Measurements from ENCODE around the gene ENOX1. TPM values are rescaled to one million over a fixed set of nuclear protein-coding genes. Genes with fewer than 3 reads are reported as not detected.
A peak's percentile ranks its signal among the peaks of the same experiment; 100 is the strongest.

Gene ENOX1
- total RNA-seq, 1 donor from 2014 or later, result 0.60 TPM

- DNase-seq, result no peak
- peaks cover 21% of the 10 kb centered on the region for H3K4me1 ChIP-seq
- no peak for TF ChIP-seq CTCF (IDR thresholded peaks at IDR 0.05; ENCODE audit: borderline replicate concordance)
- H3K9me3 ChIP-seq (replicated peaks), result no peaks in the 10 kb centered on the region
- no peak overlapping the region for H3K4me3 ChIP-seq
- no peaks in the 10 kb centered on the region for H3K27me3 ChIP-seq (ENCODE audit: low read depth)
- H3K27ac ChIP-seq (replicated peaks), result peak overlapping the region; percentile 41
- intact Hi-C loops (cut with micrococcal nuclease), result no loop called here
- no peaks in the 10 kb centered on the region for H3K36me3 ChIP-seq
These were observed 353.8 kb downstream of the ENOX1 start for GRCh38 chr13:43432958-43433357.

- no peak for TF ChIP-seq CTCF (IDR thresholded peaks at IDR 0.05; ENCODE audit: borderline replicate concordance)
- Histone ChIP-seq H3K4me3 (no peak overlapping the region), H3K9me3 (replicated peaks) (no peaks in the 10 kb centered on the region), H3K27ac (replicated peaks) (no peak overlapping the region), H3K4me1 (peaks cover 21% of the 10 kb centered on the region), H3K36me3 (no peaks in the 10 kb centered on the region), H3K27me3 (ENCODE audit: low read depth) (no peaks in the 10 kb centered on the region)
- intact Hi-C loops (cut with micrococcal nuclease), result no loop called here
- no peak for DNase-seq
These were observed 354.9 kb downstream of the ENOX1 start for GRCh38 chr13:43431841-43432240.

GRCh38 chr13:43431290-43431716 is 355.5 kb downstream of the ENOX1 start:
- Histone ChIP-seq H3K4me1 (peaks cover 21% of the 10 kb centered on the region), H3K4me3 (no peak overlapping the region), H3K27ac (replicated peaks) (no peak overlapping the region), H3K36me3 (no peaks in the 10 kb centered on the region), H3K27me3 (ENCODE audit: low read depth) (no peaks in the 10 kb centered on the region), H3K9me3 (replicated peaks) (no peaks in the 10 kb centered on the region)
- intact Hi-C loops (cut with micrococcal nuclease), result no loop called here
- no peak for TF ChIP-seq CTCF (IDR thresholded peaks at IDR 0.05; ENCODE audit: borderline replicate concordance)
- DNase-seq, result no peak

- peaks cover 19% of the 10 kb centered on the region for H3K4me1 ChIP-seq
- no peaks in the 10 kb centered on the region for H3K36me3 ChIP-seq
- intact Hi-C loops (cut with micrococcal nuclease), result no loop called here
- no peak overlapping the region for H3K4me3 ChIP-seq
- H3K9me3 ChIP-seq (replicated peaks), result no peaks in the 10 kb centered on the region
- no peak for TF ChIP-seq CTCF (IDR thresholded peaks at IDR 0.05; ENCODE audit: borderline replicate concordance)
- no peaks in the 10 kb centered on the region for H3K27me3 ChIP-seq (ENCODE audit: low read depth)
- no peak for DNase-seq
- no peak overlapping the region for H3K27ac ChIP-seq (replicated peaks)
These were observed 358.1 kb downstream of the ENOX1 start for GRCh38 chr13:43428545-43429296.

- intact Hi-C loops (cut with micrococcal nuclease), result no loop called here
- Histone ChIP-seq H3K36me3 (no peaks in the 10 kb centered on the region), H3K27ac (replicated peaks) (no peak overlapping the region), H3K4me1 (peaks cover 4% of the 10 kb centered on the region), H3K4me3 (no peak overlapping the region), H3K9me3 (replicated peaks) (no peaks in the 10 kb centered on the region), H3K27me3 (ENCODE audit: low read depth) (no peaks in the 10 kb centered on the region)
- DNase-seq, result no peak
- no peak for TF ChIP-seq CTCF (IDR thresholded peaks at IDR 0.05; ENCODE audit: borderline replicate concordance)
These were observed 360.4 kb downstream of the ENOX1 start for GRCh38 chr13:43426355-43426754.
